Endothelial cell of hepatic sinusoid (primary cell): ENCODE measurements around the gene ABCB9.
"Not testable (repeated sequence)": the region's sequence is repeated elsewhere in the genome, so short reads cannot be mapped to it uniquely, and the experiment has no call there.

ENCODE experiments used
- in situ Hi-C: cut with HindIII; loops from 2 replicates; pipeline ENCODE4 v1.10.0; 2017; ENCODE audit warnings: low sequenced_read_pairs

The ABCB9 gene

DNA sequence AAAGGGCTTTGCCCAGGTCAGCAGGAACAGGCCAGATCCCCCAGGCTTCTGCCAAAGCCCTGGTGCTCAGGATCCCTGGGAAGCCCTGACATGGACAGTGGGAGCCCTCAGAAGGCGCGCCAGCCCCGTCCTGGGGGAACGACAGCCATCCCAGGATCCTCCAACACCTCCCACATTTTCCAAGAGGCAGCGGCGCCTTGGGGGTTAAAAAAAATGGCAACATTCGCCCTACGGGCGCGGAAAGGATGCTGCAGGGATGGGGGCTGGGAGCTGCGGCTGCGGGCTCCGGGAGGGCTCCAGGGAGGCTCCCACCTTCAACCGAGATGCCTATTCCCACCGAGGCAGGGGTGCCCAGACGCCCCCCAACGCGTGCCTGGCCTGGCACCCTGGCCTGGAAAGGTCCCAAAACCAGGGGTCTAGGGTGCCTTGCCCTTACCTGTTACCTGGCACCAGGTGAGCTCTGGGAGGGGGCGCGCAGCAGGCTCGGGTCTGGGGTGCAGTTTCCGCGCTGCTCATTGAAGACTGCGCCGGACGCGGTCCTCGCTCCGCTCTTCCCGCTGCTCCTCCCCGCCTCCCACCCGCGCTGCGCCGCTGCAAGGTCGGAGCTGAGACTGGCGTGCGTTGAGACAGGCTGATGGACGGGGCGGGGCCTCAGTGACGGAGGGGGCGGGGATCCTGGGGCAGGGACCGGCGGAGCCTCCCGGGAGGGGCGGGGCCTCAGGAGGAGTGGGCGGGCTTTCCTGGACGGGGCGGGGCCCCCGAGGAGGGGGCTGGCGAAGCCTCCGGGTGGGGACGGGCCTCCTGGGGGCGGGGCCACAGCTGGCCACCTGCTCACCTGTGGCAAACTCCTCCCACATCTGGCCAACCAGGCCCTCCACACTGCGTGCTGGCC lies at the start of gene ABCB9:
Gene ABCB9, minus strand, starts transcription at position 613 of the 892 bp plus-strand sequence. CDS start 6,228 bp downstream, outside the sequence.
- in situ Hi-C loops: no loop called here

DNA sequence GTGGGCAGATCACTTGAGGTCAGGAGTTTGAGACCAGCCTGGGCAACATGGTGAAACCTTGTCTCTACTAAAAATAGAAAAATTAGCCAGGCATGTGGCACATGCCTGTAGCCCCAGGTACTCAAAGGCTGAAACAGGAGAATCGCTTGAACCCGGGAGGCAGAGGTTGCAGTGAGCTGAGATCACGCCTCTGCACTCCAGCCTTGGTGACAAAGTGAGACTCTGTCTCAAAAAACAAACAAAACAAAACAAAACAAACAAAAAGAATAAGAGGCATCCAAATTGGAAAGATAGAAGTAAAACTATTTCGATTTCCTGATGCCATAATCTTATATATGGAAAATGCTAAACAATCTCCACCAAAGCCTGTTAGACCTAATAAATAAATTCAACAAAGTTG lies 48.2 kb upstream of the ABCB9 start:
- in situ Hi-C loops: not testable (repeated sequence)

DNA sequence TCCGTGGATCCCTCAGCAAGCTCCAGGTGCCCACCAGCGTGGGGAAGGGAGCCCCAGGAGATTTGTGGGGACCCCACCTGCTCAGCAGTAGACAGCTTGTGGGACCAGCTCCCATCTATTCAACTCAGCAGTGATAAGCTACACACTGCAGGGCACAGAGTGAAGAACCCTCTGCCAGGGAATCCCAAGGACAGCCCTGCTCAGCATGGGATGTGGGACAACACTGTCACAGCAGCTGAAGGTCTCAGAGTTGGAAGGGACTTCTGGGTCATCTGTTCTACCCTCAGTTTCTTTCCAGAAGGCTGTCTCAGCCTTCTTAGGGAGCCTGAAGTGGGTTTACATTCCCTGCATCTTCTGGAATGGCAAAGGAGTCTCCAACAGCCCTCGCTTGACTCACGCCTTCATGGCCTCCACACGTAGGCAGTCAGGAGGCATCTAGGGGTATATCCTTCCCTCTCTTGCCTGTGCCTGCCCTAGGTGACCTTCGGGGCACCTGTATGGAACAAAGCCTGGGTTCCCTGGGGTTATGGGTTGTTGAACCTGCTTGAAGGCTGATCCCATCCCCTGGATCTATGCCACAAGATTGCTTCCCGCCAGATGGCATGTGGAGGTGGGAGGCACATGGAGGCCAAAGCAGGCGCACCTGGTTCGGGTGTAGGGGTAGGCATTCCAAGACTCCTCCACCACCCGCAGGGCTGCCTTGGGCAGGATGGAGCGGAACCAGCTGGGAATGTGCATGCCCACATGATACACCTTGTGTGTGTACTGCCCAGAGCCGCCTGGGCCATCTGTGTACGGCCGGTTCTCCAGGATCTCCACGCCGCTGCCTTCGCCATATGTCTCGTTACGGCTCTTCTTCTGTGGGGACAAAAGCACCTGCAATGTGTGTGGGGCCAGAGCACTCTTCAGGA lies 47.2 kb upstream of the ABCB9 start:
- in situ Hi-C loops: no loop called here

DNA sequence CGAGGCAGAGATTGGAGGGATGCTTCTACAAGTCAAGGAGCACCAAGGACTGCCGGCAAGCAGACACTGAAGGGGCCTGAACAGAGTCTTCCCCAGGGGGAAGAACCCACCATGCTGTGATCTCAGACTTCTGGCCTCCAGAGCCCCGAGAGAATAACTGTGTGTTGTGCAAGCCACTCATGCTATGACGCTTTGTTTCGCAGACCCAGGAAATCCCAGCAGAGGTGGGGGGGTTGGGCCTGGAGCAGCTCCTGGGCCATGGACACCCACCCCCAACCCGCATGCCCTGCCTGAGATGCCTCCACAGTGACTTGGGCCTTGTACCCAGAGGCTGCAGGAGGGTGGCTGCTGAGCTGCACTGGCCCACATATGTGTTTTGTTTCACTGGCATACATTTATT lies 45.4 kb upstream of the ABCB9 start:
- in situ Hi-C loops: no loop called here

DNA sequence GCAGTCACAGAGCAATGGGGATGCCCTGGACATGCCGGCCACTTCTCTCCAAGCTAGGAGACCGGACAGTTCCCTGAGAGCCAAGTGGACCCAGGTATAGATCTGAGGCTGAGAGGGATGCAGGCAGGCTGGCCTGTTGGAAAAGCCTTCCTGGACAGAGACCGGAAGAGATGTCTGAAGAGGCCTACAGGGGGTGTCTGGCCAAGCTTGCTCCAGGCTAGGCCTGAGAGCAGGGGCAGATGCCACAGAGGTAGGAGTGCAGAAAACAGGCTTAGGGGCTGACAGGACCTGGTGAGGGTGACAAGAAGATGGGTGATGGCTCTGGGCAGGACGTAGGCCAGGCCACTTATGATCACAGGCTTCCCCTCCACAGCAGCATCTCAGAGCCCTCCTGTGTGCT lies 44.4 kb upstream of the ABCB9 start:
- in situ Hi-C loops: no loop called here

DNA sequence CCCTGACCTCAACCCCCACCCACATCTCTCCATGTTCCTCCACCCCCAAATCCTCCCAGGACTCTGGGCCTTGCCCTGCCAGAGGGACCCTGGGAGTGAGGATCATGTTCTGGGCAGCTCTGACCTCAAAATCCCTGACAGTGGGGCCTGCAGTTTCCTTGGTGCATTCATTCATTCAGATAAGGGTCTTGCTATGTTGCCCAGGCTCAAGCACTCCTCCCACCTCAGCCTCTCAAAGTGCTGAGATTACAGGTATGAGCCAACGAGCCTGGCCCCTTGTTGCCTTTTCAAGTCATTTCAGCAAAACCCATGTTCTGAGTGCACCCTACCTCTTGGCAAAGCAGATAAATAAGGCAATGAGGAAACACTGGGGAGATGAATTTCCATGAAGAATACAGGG lies 43.8 kb upstream of the ABCB9 start:
- in situ Hi-C loops: no loop called here

DNA sequence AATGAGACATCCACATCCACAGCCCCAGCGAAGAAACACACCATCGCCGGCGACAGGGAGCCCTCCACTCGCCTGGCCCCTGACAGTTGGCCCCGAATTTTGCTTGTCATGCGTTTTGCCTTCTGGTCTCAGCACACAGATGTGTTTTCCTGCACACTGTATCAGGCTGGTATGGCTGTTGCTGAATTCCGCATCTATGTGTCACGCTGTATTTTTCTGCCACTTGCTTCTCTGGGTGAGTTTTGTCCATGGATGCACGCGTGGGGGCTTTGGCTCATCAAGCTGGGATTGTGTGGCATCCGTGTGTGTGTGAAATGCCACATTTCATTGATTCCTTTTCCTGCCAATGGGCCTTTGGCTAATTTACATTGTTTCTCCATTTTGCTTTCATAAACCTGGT lies 40.7 kb upstream of the ABCB9 start:
- in situ Hi-C loops: no loop called here

DNA sequence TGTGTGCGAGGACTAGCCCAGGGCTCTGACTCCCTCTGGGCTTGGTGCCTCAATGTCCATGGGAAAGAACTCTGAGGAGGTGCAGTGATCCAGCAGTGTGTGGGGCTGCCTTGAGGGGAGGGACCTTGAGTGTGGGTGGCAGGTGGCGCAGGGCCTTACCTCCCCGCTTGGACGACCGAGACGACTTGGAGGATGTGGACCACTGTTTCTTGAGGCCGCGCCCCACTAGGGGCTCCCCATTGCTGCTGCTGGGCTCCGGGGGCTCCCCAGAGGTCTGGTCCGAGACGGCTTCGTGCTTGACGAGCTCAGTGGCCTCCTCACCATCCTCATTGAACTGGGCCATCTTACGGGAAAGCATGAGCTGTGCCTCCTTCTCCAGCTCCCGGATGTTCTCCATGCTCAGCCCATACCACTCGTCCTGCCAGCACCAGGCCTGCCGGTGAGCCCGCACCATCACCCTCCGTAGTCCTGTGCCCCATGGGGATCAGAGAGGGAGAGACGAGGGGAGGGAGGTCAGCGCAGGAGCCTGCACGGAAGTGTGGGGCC lies 38.9 kb upstream of the ABCB9 start:
- in situ Hi-C loops: no loop called here

DNA sequence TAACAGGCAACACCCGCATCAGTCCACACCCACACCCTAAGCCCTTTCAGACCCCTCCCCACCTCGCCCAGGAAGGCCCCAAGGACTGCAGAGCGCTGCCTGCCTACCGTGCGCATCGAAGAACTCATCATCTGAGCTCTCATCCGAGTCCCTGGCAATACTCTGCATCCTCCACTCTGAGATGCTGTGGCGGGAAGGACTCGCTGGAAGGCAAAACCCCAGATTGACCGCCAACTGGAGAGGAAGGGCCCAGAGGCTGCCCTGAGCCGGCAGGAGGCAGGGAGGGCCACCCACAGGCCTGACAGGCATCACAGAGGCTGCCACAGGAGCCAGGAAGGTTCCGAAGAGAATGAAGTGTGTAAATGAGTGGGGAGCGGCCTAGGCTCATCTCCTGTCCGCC lies 38.0 kb upstream of the ABCB9 start:
- in situ Hi-C loops: no loop called here

DNA sequence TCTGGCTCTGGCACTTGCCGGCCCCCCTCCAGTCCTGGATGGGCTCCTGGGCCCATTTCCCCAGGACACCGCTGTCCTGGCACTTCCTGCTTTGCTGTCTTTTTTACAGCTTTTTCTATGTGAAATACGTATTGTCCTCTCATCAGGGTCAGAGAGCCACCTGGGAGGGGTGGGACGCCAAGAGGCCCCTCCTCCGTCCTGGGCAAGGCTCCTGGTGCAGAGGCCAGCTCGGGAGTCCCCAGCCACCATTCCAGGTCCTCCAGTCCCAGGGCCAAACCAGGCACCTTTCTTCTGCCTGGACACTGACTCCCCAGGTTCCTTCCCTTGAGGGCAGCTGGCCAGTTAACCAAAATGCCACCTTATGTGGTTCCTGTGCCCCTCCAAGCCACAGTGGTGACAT lies 37.0 kb upstream of the ABCB9 start:
- in situ Hi-C loops: no loop called here

DNA sequence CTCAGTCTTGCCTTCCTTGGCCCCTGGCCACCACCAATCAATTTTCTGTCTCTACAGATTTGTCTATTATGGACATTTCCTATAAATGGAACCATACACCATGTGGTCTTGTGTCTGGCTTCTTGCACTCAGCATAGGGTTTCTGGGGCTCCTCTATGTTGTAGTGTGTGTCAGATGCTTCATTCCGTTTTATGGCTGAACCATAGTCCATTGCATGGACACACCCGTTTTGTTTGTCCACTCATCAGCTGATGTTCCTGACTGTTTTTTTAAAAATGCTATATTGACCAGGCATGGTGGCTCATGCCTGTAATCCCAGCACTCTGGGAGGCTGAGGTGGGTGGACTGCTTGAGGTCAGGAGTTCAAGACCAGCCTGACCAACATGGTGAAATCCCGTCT lies 35.2 kb upstream of the ABCB9 start:
- in situ Hi-C loops: no loop called here

DNA sequence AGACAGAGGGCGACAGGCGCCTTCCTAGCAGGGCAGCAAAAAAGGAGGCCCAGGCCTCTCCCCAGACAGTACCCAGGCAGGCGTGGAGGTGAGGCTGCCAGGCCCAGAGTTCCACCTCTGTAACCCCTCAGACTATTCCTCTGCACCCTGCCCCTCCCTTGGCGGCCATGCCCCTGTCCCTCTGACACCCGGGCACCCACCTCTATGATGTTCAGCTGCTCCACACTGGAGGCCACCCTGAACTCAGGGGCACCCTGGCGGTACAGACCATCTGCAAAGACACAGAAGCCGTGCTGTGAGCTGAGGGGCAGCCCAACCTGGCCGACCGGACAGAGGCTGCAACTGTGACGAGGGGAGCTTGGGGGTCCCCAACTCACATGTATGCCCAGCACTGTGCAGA lies 34.3 kb upstream of the ABCB9 start:
- in situ Hi-C loops: no loop called here

DNA sequence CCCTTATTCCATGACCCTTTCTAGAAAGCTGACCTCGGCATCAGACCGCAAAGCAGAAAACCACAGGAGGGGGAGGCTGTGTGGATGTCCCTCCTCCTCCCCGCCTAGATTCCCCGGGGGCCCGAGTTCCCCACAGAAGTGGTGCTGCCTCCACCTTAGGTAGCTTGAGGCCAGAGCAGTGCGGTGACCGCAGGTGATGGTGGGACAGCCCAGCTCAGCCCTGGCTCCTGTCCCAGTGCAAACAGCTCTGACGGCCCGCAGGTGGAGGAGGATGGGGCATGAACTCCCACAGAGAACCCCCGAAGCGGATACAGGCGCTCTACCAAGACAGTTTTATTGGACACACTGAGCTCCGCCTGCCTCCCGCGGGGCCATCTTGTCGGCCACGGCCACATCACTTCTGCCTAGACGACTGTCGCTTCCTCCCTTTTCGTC lies 33.7 kb upstream of the ABCB9 start:
- in situ Hi-C loops: no loop called here

DNA sequence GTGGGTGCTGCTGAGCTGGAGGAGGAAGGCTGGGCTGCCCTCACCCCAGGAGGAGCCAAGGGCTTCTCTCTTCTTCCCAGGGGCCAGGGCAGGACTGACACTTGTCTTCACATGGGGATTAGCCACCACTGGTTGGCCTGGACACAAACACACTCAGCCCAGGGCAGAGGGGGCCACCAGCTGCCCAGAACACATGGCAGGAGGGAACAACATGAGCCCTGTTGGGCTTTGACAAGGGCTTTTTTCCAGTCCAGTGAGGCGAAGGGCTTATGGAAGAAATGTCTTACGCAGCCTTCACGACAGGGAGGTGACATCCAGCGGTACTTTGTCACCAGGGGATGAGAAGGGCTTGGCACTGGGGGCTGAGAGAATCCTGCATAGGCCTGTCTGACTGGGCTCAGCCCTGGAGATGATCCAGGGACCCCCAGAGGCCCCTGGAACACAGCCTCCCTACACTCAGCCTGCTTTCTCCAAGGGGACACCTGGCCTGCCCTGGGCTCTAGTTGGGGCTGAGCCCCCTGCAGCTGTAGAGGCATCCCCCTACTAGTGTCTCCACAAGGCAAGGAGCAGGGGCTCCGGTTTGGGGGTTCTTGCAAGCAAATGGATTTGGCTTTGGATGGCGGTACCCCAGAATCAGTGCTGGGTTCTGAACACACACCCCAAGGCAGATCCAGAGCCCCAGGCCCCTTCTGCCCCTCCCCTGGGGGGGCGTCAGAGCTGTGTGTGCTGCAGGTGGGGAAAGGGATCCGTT lies 33.1 kb upstream of the ABCB9 start:
- in situ Hi-C loops: no loop called here

DNA sequence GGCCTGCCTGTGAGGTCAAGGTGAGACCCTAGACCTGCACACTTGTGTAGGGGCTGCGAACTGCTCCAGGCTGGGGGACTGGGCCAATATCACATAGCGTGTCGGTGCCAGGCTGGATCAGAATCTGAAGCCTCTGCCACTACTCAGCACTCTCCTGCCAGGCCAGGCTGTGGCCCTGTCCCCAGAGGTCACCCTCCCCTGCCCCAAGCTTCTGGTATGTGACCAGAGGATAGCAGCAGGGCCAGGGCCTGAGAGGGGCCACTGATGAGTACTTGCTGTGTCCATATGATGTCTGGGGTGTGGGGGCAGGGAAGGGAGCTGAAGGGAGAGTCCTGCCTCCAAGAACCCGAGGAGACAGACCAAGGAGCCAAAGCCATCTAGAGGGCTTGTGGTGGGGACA lies 32.1 kb upstream of the ABCB9 start:
- in situ Hi-C loops: no loop called here

DNA sequence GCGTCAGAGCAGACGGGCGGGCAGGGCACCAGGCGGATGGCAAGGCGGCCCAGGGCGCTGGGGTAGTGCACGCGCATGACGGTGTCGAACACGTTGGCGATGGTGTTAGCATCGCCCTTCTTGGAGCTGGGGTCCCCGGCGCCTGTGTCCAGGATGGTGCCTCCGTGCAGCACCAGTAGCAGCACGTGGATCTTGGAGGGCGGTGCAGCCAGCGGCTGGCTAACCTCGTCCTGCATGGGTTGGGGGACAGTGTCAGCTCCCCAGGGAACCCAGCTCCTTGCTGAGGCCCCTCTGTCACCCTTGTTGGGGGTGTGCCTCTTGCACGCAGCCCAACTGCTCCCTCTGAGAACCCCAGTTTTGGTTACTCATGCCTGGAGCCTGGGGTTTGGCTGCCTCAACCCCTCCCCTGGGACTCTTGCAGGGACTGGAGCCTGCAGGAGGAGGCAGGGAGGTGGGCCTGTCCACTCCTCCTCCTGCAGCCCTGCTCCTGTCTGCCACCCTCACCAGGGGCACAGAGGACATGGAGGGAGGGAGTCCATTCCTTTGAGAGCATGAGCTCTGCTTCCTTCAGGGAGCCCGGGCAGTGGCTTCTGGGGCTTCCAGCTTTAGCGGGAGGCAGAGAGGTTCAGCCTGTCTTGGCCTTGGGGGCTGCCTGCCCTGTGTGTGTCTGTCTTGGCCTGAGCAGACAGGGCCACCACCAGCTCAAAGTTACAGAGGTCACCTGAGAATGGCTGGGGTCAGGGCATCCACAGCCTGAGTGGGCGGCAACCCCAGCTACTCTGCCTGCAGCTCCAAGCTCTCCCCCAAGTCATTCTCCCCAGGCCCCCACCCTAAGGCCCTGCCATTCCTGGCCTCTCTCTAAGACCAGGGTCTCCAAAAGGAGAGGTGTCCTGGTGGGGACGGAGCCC lies 31.3 kb upstream of the ABCB9 start:
- in situ Hi-C loops: no loop called here

DNA sequence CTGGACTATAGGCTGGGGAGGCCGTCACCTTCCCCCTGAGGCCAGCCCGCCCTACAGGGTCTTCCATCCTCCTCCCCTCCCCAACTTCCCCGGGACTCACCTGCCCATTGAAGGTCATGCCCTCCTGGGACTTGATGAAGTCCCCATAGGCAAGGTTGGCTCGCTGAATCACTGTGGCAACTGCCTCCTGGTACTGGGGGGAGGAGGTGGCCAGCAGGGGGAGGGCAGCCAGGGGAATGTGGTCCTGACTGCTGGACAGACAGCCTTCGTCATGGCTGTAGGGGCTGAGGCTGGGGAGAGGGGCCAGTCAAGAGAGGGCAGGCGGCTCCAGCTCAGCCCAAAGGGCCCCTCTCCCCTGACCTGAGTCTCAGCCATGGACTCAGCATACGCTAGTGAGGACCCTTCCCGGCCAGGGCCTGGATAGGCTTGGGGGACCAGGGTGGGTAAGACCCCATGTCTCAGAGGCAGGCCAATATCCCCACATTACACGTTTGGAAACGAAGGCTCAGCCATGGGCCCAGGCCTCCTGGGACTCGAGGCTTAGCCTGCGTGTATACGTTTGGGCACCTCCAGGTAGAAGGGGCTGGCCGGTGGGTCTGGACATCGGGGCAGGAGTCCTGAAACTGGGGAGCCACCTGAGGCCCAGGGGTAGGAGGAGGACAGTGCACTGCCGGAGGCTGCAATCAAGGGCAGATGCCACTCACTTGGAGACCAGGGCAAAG lies 30.5 kb upstream of the ABCB9 start:
- in situ Hi-C loops: no loop called here

DNA sequence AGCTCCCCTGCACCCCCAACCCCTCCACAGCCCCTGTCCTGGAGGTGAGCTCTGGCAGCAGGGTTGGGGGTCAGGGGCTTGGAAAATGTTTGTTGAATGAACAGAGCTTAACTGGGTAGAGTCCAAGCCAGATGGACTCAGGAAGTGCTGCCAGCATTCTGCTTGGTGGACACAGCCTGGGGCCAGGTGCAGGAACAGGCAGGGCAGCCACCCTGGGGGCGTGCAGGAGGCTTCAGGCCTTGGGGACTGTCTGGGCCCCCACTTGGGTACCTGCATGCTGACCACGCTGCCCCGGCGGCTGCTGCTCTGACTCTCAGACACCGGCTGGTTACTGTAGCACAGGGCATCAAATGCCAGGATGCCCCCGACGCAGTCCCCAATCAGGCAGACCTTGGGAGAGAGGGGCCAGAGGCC lies 29.9 kb upstream of the ABCB9 start:
- in situ Hi-C loops: no loop called here

DNA sequence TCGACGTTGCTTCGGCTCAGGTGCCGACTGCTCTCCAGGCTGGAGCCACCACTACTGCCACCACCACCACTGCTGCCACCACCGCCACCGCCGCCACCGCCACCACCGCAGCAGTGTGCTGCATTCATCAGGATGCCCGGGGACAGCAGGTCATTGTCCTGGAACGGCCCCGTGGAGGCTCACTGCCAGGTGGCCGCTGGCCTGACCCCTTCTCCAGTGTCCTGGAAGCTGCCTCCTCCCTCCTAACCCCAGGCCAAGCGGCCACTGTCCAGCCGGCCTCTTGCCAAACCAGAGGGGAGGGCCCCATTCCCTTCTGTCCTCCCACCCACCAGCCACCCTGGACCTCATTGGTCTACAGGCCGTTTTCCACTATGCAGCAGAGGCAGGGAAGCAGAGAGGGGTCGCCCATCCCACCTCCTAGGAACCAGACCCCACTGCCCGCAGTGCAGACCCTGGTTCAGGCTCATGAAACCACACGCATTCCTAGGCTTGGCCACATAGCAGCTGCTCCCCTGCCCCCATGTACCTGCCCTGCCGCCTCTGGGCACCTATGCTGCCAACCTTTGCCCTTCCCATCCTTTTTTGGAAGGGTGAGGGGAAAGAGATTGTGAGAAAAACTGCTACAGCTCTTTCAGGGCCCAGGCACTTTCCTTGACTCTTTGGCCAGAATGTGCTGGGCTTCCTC lies 29.4 kb upstream of the ABCB9 start:
- in situ Hi-C loops: no loop called here
